WTC11 (cell line): Measurements from ENCODE around the gene ZNF683. TPM values are rescaled to one million over a fixed set of nuclear protein-coding genes. Genes with fewer than 3 reads are reported as not detected.

Experiments
- ATAC-seq: fragments of 200-7000 bp; cut with Tn5 transposase; 2 replicates; pipeline ENCODE4 v1.10.0; 2021; ENCODE audit warnings: mild to moderate bottlenecking, moderate library complexity
- CTCF ChIA-PET: fragments of 300-600 bp; sonication (Branson Sonifier 250); formaldehyde crosslinking; loops from one replicate; lab custom pipeline; 2021; ENCODE audit warnings: antibody characterized with exemption; lab: Charles Lee
- POLR2A ChIA-PET: fragments of 350-600 bp; sonication (Branson Sonifier 250); formaldehyde crosslinking; loops from one replicate; lab custom pipeline; 2021; ENCODE audit warnings: antibody characterized with exemption; lab: Charles Lee
- DNase-seq: peaks from one replicate; pipeline ENCODE4 v3.0.0; 2021; ENCODE audit warnings: low spot score
- H3K27ac Mint-ChIP-seq: 2 replicates; pipeline ENCODE4 v1.8.0; 2021; ENCODE audit warnings: mixed read lengths
- H3K27me3 Mint-ChIP-seq: 2 replicates; pipeline ENCODE4 v1.8.0; 2021; ENCODE audit warnings: low read depth, mild to moderate bottlenecking, moderate library complexity, mixed read lengths
- H3K36me3 Mint-ChIP-seq: 2 replicates; pipeline ENCODE4 v1.8.0; 2021; ENCODE audit warnings: mixed read lengths
- H3K4me1 Mint-ChIP-seq: 2 replicates; pipeline ENCODE4 v1.8.0; 2022; ENCODE audit warnings: mixed read lengths
- H3K4me3 Mint-ChIP-seq: 2 replicates; pipeline ENCODE4 v1.8.0; 2021; ENCODE audit warnings: mild to moderate bottlenecking, moderate library complexity, mixed read lengths
- H3K9me3 Mint-ChIP-seq: 2 replicates; pipeline ENCODE4 v1.8.0; 2021; ENCODE audit warnings: mixed read lengths
- ATF1 ChIP-seq: sonication (generic); formaldehyde crosslinking; IDR thresholded peaks from 2 replicates; pipeline ENCODE4 v1.8.1; 2023; ENCODE audit warnings: mild to moderate bottlenecking, moderate library complexity, missing genetic modification reagents
- CREB1 ChIP-seq: sonication (generic); formaldehyde crosslinking; IDR thresholded peaks from 2 replicates; pipeline ENCODE4 v1.8.0; 2023; ENCODE audit warnings: mild to moderate bottlenecking, missing genetic modification reagents
- ELF4 ChIP-seq: sonication (generic); formaldehyde crosslinking; IDR thresholded peaks from 2 replicates; pipeline ENCODE4 v1.8.1; 2022; ENCODE audit warnings: low read depth, mild to moderate bottlenecking, moderate library complexity, missing genetic modification reagents
- FOXK1 ChIP-seq: sonication (generic); formaldehyde crosslinking; IDR thresholded peaks from 2 replicates; pipeline ENCODE4 v1.8.0; 2022; ENCODE audit warnings: mild to moderate bottlenecking, moderate library complexity, missing genetic modification reagents
- MYBL2 ChIP-seq: sonication (generic); formaldehyde crosslinking; IDR thresholded peaks from 2 replicates; pipeline ENCODE4 v1.8.1; 2023; ENCODE audit warnings: mild to moderate bottlenecking, moderate library complexity, missing genetic modification reagents
- PRRX2 ChIP-seq: fragments of 250-450 bp; sonication (Bioruptor Pico); IDR thresholded peaks from 2 replicates; pipeline ENCODE4 v1.8.0; 2021; ENCODE audit warnings: mild to moderate bottlenecking
- ZNF121 ChIP-seq: sonication (generic); formaldehyde crosslinking; IDR thresholded peaks from 2 replicates; pipeline ENCODE4 v1.8.0; 2023; ENCODE audit warnings: missing genetic modification reagents
- ZNF138 ChIP-seq: sonication (generic); formaldehyde crosslinking; conservative IDR thresholded peaks from 2 replicates; pipeline ENCODE4 v1.8.1; 2022; ENCODE audit warnings: mild to moderate bottlenecking, moderate library complexity, missing genetic modification reagents
- ZNF232 ChIP-seq: sonication (generic); formaldehyde crosslinking; IDR thresholded peaks from 2 replicates; pipeline ENCODE4 v1.8.0; 2022; ENCODE audit warnings: mild to moderate bottlenecking, missing genetic modification reagents
- ZNF396 ChIP-seq: fragments of 250-450 bp; sonication (Bioruptor Pico); IDR thresholded peaks from 2 replicates; pipeline ENCODE4 v1.8.0; 2021; ENCODE audit warnings: mild to moderate bottlenecking, moderate library complexity, borderline replicate concordance
- total RNA-seq: library from RNA; stranded (reverse); gene quantifications from 3 replicates; pipeline ENCODE4 v1.2.3, GENCODE V29; 2021
- TF ChIP-seq, protein P1 (sequence below): fragments of 250-450 bp; sonication (Bioruptor Pico); IDR thresholded peaks from 2 replicates; pipeline ENCODE4 v1.8.0; 2021; ENCODE audit warnings: mild to moderate bottlenecking
- TF ChIP-seq, protein P2 (sequence below): sonication (generic); formaldehyde crosslinking; IDR thresholded peaks from 2 replicates; pipeline ENCODE4 v1.8.1; 2022; ENCODE audit warnings: low read depth, missing genetic modification reagents, borderline replicate concordance
- TF ChIP-seq, protein P3 (sequence below): sonication (generic); formaldehyde crosslinking; IDR thresholded peaks from 2 replicates; pipeline ENCODE4 v1.8.0; 2022; ENCODE audit warnings: mild to moderate bottlenecking, missing genetic modification reagents
- TF ChIP-seq, protein P4 (sequence below): fragments of 250-450 bp; sonication (Bioruptor Pico); IDR thresholded peaks from 2 replicates; pipeline ENCODE4 v1.9.0; 2021; ENCODE audit warnings: mild to moderate bottlenecking
- TF ChIP-seq, protein P5 (sequence below): sonication (generic); formaldehyde crosslinking; IDR thresholded peaks from 2 replicates; pipeline ENCODE4 v1.8.1; 2023; ENCODE audit warnings: mild to moderate bottlenecking, missing genetic modification reagents
- TF ChIP-seq, protein P6 (sequence below): sonication (generic); formaldehyde crosslinking; IDR thresholded peaks from 2 replicates; pipeline ENCODE4 v1.8.1; 2023; ENCODE audit warnings: mild to moderate bottlenecking, moderate library complexity, missing genetic modification reagents

Gene ZNF683
- total RNA-seq, 1 experiment from 2014 or later: not detected

DNA sequence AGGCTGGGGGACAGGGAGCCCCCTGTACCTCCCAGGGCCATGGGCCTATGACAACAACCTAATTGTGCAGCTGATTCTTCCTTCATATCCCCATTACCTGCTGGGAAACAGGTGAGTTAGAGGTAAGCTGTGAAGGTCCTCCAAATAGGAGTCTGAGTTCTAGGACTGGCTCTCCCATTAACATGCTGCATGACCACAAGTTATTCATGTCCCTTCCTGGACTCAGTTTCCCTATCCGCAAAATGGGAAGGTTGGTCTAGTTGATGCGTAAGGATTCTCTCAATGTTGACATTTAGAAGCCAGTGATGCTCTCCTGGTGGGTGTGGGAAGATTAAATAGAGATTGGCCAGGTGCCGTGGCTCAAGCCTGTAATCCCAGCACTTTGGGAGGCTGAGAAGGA, 4.1 kb downstream of the ZNF683 start:
- Mint-ChIP-seq H3K4me3 (no peak overlapping the region), H3K36me3 (no peaks in the 10 kb centered on the region; the same call in 1 of the 2 replicates), H3K9me3 (peaks cover 5% of the 10 kb centered on the region), H3K4me1 (peaks cover 6% of the 10 kb centered on the region), H3K27me3 (peaks cover 12% of the 10 kb centered on the region), H3K27ac (no peak overlapping the region)
- no peak for TF ChIP-seq ELF4
- TF ChIP-seq, protein P1, sequence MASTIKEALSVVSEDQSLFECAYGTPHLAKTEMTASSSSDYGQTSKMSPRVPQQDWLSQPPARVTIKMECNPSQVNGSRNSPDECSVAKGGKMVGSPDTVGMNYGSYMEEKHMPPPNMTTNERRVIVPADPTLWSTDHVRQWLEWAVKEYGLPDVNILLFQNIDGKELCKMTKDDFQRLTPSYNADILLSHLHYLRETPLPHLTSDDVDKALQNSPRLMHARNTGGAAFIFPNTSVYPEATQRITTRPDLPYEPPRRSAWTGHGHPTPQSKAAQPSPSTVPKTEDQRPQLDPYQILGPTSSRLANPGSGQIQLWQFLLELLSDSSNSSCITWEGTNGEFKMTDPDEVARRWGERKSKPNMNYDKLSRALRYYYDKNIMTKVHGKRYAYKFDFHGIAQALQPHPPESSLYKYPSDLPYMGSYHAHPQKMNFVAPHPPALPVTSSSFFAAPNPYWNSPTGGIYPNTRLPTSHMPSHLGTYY: no peak
- TF ChIP-seq FOXK1 (CRISPR knock-in tag): no peak
- no peak for TF ChIP-seq PRRX2
- no peak for TF ChIP-seq CREB1
- ChIA-PET CTCF (no interaction called here), POLR2A (interaction anchor here (0.5 kb wide), 1 partner anchor 314 kb away, joined by 3 read pairs; no protein-coding TSS in a partner anchor)
- DNase-seq (no peak), ATAC-seq (no peak)

DNA sequence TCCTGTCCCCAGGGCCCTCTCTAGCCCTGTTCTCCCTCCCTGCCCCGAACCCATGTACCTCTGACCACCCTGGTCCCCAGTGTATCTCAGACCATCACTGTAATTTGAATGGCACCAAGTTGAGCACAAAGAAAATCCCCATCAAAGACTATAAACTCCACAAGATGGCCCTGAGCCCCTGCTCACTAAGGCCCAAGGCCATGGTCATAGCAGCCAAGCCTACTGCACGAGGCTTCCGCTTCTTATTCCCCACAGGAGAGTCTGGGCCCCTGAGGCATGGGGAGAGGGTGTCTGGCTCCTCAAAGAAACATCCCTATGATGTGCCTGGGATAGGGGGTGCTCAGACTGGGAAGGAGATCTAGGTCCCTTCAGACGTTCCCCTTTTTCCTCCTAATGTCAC, 4.5 kb downstream of the ZNF683 start:
- Mint-ChIP-seq H3K27me3 (peaks cover 15% of the 10 kb centered on the region), H3K36me3 (no peaks in the 10 kb centered on the region; the same call in 1 of the 2 replicates), H3K4me3 (no peak overlapping the region), H3K27ac (no peak overlapping the region), H3K9me3 (peaks cover 5% of the 10 kb centered on the region), H3K4me1 (peaks cover 10% of the 10 kb centered on the region)
- DNase-seq (no peak), ATAC-seq (no peak)
- CTCF ChIA-PET: no interaction called here
- POLR2A ChIA-PET: no interaction called here
- TF ChIP-seq ELF4: no peak
- no peak for TF ChIP-seq ZNF138 (CRISPR knock-in tag)
- no peak for TF ChIP-seq ZNF121 (CRISPR knock-in tag)
- TF ChIP-seq MYBL2: no peak
- no peak for TF ChIP-seq ZNF232 (CRISPR knock-in tag)
- TF ChIP-seq, protein P2, sequence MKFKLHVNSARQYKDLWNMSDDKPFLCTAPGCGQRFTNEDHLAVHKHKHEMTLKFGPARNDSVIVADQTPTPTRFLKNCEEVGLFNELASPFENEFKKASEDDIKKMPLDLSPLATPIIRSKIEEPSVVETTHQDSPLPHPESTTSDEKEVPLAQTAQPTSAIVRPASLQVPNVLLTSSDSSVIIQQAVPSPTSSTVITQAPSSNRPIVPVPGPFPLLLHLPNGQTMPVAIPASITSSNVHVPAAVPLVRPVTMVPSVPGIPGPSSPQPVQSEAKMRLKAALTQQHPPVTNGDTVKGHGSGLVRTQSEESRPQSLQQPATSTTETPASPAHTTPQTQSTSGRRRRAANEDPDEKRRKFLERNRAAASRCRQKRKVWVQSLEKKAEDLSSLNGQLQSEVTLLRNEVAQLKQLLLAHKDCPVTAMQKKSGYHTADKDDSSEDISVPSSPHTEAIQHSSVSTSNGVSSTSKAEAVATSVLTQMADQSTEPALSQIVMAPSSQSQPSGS (CRISPR knock-in tag): no peak

DNA sequence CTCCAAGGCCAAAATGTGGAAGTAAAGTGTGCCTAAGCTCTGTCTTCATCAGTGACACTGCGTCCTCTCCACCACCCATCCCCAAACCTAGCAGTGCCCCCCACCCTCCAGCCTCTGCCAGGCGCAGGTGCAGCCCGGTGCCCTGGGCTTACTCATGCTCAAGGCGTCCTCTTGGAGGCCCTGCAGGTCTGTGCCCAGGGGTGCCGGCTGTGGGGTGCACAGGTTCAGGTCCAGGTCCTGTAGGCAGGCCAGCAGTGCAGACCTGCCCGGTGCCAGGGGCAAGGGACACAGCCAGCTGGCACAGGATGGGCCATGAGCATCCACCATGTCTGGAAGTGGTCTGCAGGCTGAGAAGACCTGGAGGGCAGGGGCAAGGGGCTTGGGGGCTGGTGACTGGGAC, 5.1 kb downstream of the ZNF683 start:
- Mint-ChIP-seq H3K27me3 (peaks cover 21% of the 10 kb centered on the region), H3K36me3 (no peaks in the 10 kb centered on the region; the same call in 1 of the 2 replicates), H3K4me3 (no peak overlapping the region), H3K4me1 (peaks cover 10% of the 10 kb centered on the region), H3K9me3 (peaks cover 5% of the 10 kb centered on the region), H3K27ac (no peak overlapping the region)
- ChIA-PET CTCF (interaction anchor here (0.6 kb wide), 1 partner anchor 51 kb away, joined by 3 read pairs; no protein-coding TSS in a partner anchor), POLR2A (no interaction called here)
- DNase-seq: no peak
- no peak for ATAC-seq
- TF ChIP-seq, protein P3, sequence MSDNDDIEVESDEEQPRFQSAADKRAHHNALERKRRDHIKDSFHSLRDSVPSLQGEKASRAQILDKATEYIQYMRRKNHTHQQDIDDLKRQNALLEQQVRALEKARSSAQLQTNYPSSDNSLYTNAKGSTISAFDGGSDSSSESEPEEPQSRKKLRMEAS (CRISPR knock-in tag): no peak
- no peak for TF ChIP-seq ZNF232 (CRISPR knock-in tag)
- TF ChIP-seq, protein P4, sequence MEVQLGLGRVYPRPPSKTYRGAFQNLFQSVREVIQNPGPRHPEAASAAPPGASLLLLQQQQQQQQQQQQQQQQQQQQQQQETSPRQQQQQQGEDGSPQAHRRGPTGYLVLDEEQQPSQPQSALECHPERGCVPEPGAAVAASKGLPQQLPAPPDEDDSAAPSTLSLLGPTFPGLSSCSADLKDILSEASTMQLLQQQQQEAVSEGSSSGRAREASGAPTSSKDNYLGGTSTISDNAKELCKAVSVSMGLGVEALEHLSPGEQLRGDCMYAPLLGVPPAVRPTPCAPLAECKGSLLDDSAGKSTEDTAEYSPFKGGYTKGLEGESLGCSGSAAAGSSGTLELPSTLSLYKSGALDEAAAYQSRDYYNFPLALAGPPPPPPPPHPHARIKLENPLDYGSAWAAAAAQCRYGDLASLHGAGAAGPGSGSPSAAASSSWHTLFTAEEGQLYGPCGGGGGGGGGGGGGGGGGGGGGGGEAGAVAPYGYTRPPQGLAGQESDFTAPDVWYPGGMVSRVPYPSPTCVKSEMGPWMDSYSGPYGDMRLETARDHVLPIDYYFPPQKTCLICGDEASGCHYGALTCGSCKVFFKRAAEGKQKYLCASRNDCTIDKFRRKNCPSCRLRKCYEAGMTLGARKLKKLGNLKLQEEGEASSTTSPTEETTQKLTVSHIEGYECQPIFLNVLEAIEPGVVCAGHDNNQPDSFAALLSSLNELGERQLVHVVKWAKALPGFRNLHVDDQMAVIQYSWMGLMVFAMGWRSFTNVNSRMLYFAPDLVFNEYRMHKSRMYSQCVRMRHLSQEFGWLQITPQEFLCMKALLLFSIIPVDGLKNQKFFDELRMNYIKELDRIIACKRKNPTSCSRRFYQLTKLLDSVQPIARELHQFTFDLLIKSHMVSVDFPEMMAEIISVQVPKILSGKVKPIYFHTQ: no peak
- TF ChIP-seq, protein P5, sequence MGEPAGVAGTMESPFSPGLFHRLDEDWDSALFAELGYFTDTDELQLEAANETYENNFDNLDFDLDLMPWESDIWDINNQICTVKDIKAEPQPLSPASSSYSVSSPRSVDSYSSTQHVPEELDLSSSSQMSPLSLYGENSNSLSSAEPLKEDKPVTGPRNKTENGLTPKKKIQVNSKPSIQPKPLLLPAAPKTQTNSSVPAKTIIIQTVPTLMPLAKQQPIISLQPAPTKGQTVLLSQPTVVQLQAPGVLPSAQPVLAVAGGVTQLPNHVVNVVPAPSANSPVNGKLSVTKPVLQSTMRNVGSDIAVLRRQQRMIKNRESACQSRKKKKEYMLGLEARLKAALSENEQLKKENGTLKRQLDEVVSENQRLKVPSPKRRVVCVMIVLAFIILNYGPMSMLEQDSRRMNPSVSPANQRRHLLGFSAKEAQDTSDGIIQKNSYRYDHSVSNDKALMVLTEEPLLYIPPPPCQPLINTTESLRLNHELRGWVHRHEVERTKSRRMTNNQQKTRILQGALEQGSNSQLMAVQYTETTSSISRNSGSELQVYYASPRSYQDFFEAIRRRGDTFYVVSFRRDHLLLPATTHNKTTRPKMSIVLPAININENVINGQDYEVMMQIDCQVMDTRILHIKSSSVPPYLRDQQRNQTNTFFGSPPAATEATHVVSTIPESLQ (CRISPR knock-in tag): no peak
- TF ChIP-seq, protein P6, sequence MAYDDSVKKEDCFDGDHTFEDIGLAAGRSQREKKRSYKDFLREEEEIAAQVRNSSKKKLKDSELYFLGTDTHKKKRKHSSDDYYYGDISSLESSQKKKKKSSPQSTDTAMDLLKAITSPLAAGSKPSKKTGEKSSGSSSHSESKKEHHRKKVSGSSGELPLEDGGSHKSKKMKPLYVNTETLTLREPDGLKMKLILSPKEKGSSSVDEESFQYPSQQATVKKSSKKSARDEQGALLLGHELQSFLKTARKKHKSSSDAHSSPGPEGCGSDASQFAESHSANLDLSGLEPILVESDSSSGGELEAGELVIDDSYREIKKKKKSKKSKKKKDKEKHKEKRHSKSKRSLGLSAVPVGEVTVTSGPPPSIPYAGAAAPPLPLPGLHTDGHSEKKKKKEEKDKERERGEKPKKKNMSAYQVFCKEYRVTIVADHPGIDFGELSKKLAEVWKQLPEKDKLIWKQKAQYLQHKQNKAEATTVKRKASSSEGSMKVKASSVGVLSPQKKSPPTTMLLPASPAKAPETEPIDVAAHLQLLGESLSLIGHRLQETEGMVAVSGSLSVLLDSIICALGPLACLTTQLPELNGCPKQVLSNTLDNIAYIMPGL: no peak
- no peak for TF ChIP-seq ATF1
- no peak for TF ChIP-seq ZNF396
